ENCODE results near the gene ATP11A.
A peak's percentile ranks its signal among the peaks of the same experiment; 100 is the strongest.

The ATP11A gene

DNA sequence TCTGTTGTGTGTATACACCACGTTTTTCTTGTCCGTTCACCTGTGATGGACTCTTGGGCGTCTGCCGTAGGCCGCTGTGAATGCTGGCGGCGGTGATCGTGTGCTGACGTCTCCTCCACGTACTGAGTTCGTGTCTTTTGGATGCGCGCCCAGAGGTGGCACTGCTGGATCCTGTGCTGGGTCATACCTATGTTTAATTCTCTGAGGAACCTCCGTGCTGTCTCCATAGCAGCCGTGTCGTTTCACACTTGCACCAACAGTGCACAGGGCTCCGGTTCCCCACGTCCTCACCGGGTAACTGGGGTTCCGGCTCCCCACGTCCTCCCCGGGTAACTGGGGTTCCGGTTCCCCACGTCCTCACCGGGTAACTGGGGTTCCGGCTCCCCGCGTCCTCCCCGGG lies 56.2 kb downstream of the ATP11A start:
- TF ChIP-seq, protein P1, sequence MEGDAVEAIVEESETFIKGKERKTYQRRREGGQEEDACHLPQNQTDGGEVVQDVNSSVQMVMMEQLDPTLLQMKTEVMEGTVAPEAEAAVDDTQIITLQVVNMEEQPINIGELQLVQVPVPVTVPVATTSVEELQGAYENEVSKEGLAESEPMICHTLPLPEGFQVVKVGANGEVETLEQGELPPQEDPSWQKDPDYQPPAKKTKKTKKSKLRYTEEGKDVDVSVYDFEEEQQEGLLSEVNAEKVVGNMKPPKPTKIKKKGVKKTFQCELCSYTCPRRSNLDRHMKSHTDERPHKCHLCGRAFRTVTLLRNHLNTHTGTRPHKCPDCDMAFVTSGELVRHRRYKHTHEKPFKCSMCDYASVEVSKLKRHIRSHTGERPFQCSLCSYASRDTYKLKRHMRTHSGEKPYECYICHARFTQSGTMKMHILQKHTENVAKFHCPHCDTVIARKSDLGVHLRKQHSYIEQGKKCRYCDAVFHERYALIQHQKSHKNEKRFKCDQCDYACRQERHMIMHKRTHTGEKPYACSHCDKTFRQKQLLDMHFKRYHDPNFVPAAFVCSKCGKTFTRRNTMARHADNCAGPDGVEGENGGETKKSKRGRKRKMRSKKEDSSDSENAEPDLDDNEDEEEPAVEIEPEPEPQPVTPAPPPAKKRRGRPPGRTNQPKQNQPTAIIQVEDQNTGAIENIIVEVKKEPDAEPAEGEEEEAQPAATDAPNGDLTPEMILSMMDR (conservative IDR thresholded peaks at IDR 0.05; ENCODE audit: low read length): no peak
- no peak for DNase-seq (ENCODE audit: low read depth)
- H3K4me3 ChIP-seq (ENCODE audit: low read length): no peak overlapping the region

DNA sequence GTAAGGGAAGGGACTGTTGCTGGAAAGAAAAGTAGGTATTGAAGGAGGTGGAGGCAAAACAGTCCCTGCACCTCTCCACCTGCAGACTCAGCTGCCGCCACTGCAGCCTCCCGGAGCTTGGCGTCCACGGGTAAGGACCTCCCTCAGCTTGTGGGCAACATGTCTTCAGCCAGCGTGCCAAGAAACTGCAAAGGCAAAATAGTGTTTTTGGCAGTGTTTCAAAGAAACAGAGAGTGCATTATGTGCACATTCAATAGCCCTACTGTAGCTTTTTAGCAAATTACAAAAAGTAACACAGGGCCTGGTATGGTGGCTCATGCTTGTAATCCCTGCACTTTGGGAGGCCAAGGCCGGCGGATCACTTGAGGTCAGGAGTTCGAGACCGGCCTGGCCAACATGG lies 57.4 kb downstream of the ATP11A start:
- H3K4me3 ChIP-seq (ENCODE audit: low read length): no peak overlapping the region
- DNase-seq (ENCODE audit: low read depth): no peak
- TF ChIP-seq, protein P1 (conservative IDR thresholded peaks at IDR 0.05; ENCODE audit: low read length): no peak

DNA sequence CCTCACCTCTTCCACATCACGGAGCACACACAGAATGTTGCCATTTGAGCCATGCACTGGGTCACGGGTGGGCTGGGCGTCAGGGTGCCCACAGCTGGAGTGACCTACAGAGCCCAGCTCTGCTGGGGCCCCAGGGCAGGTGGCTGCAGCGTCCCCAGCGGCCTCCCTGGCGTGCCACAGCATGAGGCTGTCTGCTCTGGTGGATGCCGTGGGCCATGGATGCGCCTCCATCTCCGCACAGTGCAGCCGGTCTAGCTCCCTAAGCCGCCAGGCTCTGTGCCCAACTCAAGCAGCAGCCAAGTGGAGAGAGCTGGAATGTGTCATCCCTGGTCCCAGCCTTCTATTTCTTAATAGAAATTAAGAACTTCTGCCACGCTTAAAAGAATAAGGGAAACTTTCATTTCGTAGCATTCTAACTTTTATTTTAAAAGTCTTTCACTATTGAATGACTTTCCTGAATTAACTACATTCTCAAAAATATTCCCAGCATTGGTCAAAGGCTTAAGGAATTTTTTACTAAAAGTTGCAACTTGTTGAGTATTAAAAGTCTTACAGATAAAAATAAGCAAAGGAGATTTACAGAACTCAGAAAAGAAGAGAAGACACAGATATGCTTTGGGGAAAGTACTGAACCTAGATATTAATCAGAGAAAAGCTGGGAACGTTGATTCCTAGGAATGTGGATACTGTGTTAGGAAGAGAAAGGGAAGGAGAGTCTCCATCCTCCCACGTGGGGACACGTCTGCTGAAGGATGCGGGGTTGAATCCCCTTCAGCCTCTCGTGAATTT lies 59.3 kb downstream of the ATP11A start:
- no peak overlapping the region for H3K4me3 ChIP-seq (ENCODE audit: low read length)
- DNase-seq (ENCODE audit: low read depth): peak; percentile 41
- TF ChIP-seq, protein P1 (conservative IDR thresholded peaks at IDR 0.05; ENCODE audit: low read length): no peak

DNA sequence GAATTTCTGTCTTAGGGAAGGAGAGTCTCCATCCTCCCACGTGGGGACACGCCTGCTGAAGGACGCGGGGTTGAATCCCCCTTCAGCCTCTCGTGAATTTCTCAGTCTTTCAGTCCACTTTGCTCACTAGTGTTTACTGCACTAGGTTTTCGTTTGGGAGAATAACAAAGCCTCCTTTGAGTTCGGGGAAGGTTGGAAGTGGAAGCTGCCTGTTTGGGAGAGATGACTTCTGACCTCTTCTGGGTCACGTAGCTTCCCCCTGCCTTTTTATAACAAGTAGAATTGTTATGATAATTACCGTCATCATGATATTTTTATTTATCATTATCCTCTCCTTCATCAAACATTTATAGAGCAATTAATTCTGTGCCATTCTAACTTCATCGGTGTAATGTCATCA lies 60.7 kb downstream of the ATP11A start:
- TF ChIP-seq, protein P1 (conservative IDR thresholded peaks at IDR 0.05; ENCODE audit: low read length): no peak
- DNase-seq (ENCODE audit: low read depth): no peak
- H3K4me3 ChIP-seq (ENCODE audit: low read length): no peak overlapping the region

DNA sequence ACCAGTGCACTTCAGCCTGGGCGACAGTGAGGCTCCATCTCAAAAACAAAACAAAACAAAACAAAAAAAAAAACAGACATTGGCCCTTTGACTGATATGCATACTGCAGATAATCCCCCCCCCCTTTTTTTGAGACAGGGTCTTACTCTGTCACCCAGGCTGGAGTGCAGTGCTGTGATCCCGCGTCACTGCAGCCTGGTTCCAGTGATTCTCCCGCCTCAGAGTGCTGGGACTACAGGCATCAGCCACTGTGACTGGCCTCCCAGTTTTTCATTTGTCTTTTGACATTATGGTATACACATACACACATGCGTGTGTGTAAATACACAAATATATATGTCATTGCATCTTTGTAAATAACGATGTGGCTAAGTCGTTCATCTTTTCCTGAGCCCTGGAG lies 61.8 kb downstream of the ATP11A start:
- DNase-seq (ENCODE audit: low read depth): no peak
- TF ChIP-seq, protein P1 (conservative IDR thresholded peaks at IDR 0.05; ENCODE audit: low read length): no peak
- H3K4me3 ChIP-seq (ENCODE audit: low read length): no peak overlapping the region

DNA sequence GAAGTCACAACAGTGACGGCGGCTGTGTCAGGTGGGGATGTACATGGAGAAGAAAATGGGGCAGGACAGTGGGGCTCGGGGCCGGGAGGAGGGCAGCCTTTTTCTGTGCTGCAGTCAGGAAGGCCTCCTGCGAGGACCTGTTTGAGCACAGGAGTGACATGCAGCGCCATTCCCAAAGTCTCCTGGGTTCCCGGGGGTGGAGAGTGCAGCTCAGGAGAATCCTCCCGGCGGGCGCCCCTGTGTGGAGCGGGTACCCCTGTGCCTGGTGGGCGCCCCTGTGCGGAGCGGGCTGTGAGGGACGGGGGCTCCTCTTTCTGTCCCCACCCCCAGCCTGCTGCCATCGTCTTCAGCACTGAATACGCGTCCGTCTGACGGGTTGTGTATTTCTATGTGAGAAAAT lies 62.4 kb downstream of the ATP11A start:
- no peak for DNase-seq (ENCODE audit: low read depth)
- TF ChIP-seq, protein P1 (conservative IDR thresholded peaks at IDR 0.05; ENCODE audit: low read length): no peak

More for the DNA sequence above, 62.4 kb downstream of the ATP11A start:
- H3K4me3 ChIP-seq (ENCODE audit: low read length): no peak overlapping the region
